Measurements from ENCODE around the gene COG5.
"Not testable (repeated sequence)": the region's sequence is repeated elsewhere in the genome, so short reads cannot be mapped to it uniquely, and the experiment has no call there.

The COG5 gene

GRCh38 chr7:107220806-107221205 lies 342.9 kb downstream of the COG5 start:
- not testable (repeated sequence) for H3K14ac ChIP-seq (ENCODE audit: low read length in 2 of 2); H2BK15ac ChIP-seq (ENCODE audit: low read depth, poor library complexity, severe bottlenecking); H3K4me3 ChIP-seq (ENCODE audit: insufficient read depth in 1 of 2, low read depth in 1 of 2, low read length in 2 of 2); H3K4ac ChIP-seq (ENCODE audit: low read depth in 1 of 2, low read length in 2 of 2); H2AK5ac ChIP-seq (ENCODE audit: low read length, severe bottlenecking); H2BK5ac ChIP-seq (ENCODE audit: low read depth, low read length, poor library complexity, severe bottlenecking); H3K27ac ChIP-seq (ENCODE audit: low read length, poor library complexity, severe bottlenecking); H3K4me2 ChIP-seq (ENCODE audit: low read length, poor library complexity, severe bottlenecking); H4K8ac ChIP-seq (ENCODE audit: low read length); H3K9ac ChIP-seq (ENCODE audit: low read length); H2BK12ac ChIP-seq (ENCODE audit: low read length in 2 of 2); H3K18ac ChIP-seq (ENCODE audit: low read depth in 1 of 2, low read length in 2 of 2); H3K9me3 ChIP-seq (ENCODE audit: control insufficient read depth, low read length); H3K79me1 ChIP-seq (replicated peaks; ENCODE audit: low read length, poor library complexity, severe bottlenecking); H3K36me3 ChIP-seq (ENCODE audit: control insufficient read depth in 1 of 2, insufficient read depth in 2 of 2, low read depth in 1 of 2, low read length in 2 of 2); H2BK120ac ChIP-seq (ENCODE audit: low read depth, low read length); H3K4me1 ChIP-seq (ENCODE audit: control insufficient read depth, insufficient read depth, low read depth, low read length); H4K91ac ChIP-seq (ENCODE audit: low read length); H3K27me3 ChIP-seq (ENCODE audit: control insufficient read depth in 1 of 2, insufficient read depth in 1 of 2, low read length in 2 of 2); DNase-seq; H3K23ac ChIP-seq (ENCODE audit: low read length in 2 of 2); H2AFZ ChIP-seq (ENCODE audit: low read depth, low read length)
- WGBS, result 98% methylated on average over 4 of the region's 6 CpGs

GRCh38 chr7:107220356-107220755 lies 343.4 kb downstream of the COG5 start:
- no peak overlapping the region for H3K4me3 ChIP-seq (ENCODE audit: insufficient read depth in 1 of 2, low read depth in 1 of 2, low read length in 2 of 2)
- H2BK12ac ChIP-seq (ENCODE audit: low read length in 2 of 2), result no peak overlapping the region
- no peak for DNase-seq
- no peak overlapping the region for H3K4ac ChIP-seq (ENCODE audit: low read depth in 1 of 2, low read length in 2 of 2)
- H4K91ac ChIP-seq (ENCODE audit: low read length), result no peak overlapping the region
- no peak overlapping the region for H3K14ac ChIP-seq (ENCODE audit: low read length in 2 of 2)
- no peak overlapping the region for H2BK120ac ChIP-seq (ENCODE audit: low read depth, low read length)
- H3K9me3 ChIP-seq (ENCODE audit: control insufficient read depth, low read length), result no peaks in the 10 kb centered on the region
- H3K23ac ChIP-seq (ENCODE audit: low read length in 2 of 2), result no peak overlapping the region
- no peak overlapping the region for H3K27ac ChIP-seq (ENCODE audit: low read length, poor library complexity, severe bottlenecking)
- H3K9ac ChIP-seq (ENCODE audit: low read length), result no peak overlapping the region
- H3K4me2 ChIP-seq (ENCODE audit: low read length, poor library complexity, severe bottlenecking), result no peak overlapping the region
- no peaks in the 10 kb centered on the region for H3K27me3 ChIP-seq (ENCODE audit: control insufficient read depth in 1 of 2, insufficient read depth in 1 of 2, low read length in 2 of 2)
- 96% methylated on average over 4 of the region's 5 CpGs for WGBS
- H3K18ac ChIP-seq (ENCODE audit: low read depth in 1 of 2, low read length in 2 of 2), result no peak overlapping the region
- H3K4me1 ChIP-seq (ENCODE audit: control insufficient read depth, insufficient read depth, low read depth, low read length), result no peaks in the 10 kb centered on the region
- H4K8ac ChIP-seq (ENCODE audit: low read length), result no peak overlapping the region
- H2BK15ac ChIP-seq (ENCODE audit: low read depth, poor library complexity, severe bottlenecking), result no peak overlapping the region
- peaks cover 0 to under 1% of the 10 kb centered on the region in 2 experiments for H3K36me3 ChIP-seq (ENCODE audit: control insufficient read depth in 1 of 2, insufficient read depth in 2 of 2, low read depth in 1 of 2, low read length in 2 of 2)
- H2AK5ac ChIP-seq (ENCODE audit: low read length, severe bottlenecking), result no peak overlapping the region
- H2BK5ac ChIP-seq (ENCODE audit: low read depth, low read length, poor library complexity, severe bottlenecking), result no peak overlapping the region
- H2AFZ ChIP-seq (ENCODE audit: low read depth, low read length), result no peak overlapping the region
- H3K79me1 ChIP-seq (replicated peaks; ENCODE audit: low read length, poor library complexity, severe bottlenecking), result peaks cover 4% of the 10 kb centered on the region

GRCh38 chr7:107219563-107220244 lies 344.0 kb downstream of the COG5 start:
- Histone ChIP-seq H3K27me3 (ENCODE audit: control insufficient read depth in 1 of 2, insufficient read depth in 1 of 2, low read length in 2 of 2) (no peaks in the 10 kb centered on the region), H4K91ac (ENCODE audit: low read length) (no peak overlapping the region), H3K79me1 (replicated peaks; ENCODE audit: low read length, poor library complexity, severe bottlenecking) (peaks cover 5% of the 10 kb centered on the region), H3K4ac (ENCODE audit: low read depth in 1 of 2, low read length in 2 of 2) (no peak overlapping the region), H3K4me1 (ENCODE audit: control insufficient read depth, insufficient read depth, low read depth, low read length) (no peaks in the 10 kb centered on the region), H2AFZ (ENCODE audit: low read depth, low read length) (no peak overlapping the region), H4K8ac (ENCODE audit: low read length) (no peak overlapping the region), H2AK5ac (ENCODE audit: low read length, severe bottlenecking) (no peak overlapping the region), H3K9me3 (ENCODE audit: control insufficient read depth, low read length) (peaks cover 4% of the 10 kb centered on the region), H2BK12ac (ENCODE audit: low read length in 2 of 2) (no peak overlapping the region), H2BK120ac (ENCODE audit: low read depth, low read length) (no peak overlapping the region), H3K27ac (ENCODE audit: low read length, poor library complexity, severe bottlenecking) (no peak overlapping the region), H3K23ac (ENCODE audit: low read length in 2 of 2) (no peak overlapping the region), H2BK5ac (ENCODE audit: low read depth, low read length, poor library complexity, severe bottlenecking) (no peak overlapping the region), H3K36me3 (ENCODE audit: control insufficient read depth in 1 of 2, insufficient read depth in 2 of 2, low read depth in 1 of 2, low read length in 2 of 2) (no peaks in the 10 kb centered on the region), H3K4me3 (ENCODE audit: insufficient read depth in 1 of 2, low read depth in 1 of 2, low read length in 2 of 2) (no peak overlapping the region), H3K18ac (ENCODE audit: low read depth in 1 of 2, low read length in 2 of 2) (no peak overlapping the region), H2BK15ac (ENCODE audit: low read depth, poor library complexity, severe bottlenecking) (no peak overlapping the region), H3K14ac (ENCODE audit: low read length in 2 of 2) (no peak overlapping the region), H3K9ac (ENCODE audit: low read length) (no peak overlapping the region), H3K4me2 (ENCODE audit: low read length, poor library complexity, severe bottlenecking) (no peak overlapping the region)
- DNase-seq, result no peak
- WGBS, result no CpG with 5 or more reads among the region's 2 CpGs

- H3K9me3 ChIP-seq (ENCODE audit: control insufficient read depth, low read length), result peaks cover 4% of the 10 kb centered on the region
- no peak overlapping the region for H2AFZ ChIP-seq (ENCODE audit: low read depth, low read length)
- H3K9ac ChIP-seq (ENCODE audit: low read length), result no peak overlapping the region
- no peaks in the 10 kb centered on the region for H3K27me3 ChIP-seq (ENCODE audit: control insufficient read depth in 1 of 2, insufficient read depth in 1 of 2, low read length in 2 of 2)
- no peak overlapping the region for H3K23ac ChIP-seq (ENCODE audit: low read length in 2 of 2)
- no peak for DNase-seq
- no peak overlapping the region for H3K4ac ChIP-seq (ENCODE audit: low read depth in 1 of 2, low read length in 2 of 2)
- no peak overlapping the region for H2BK12ac ChIP-seq (ENCODE audit: low read length in 2 of 2)
- no peak overlapping the region for H4K8ac ChIP-seq (ENCODE audit: low read length)
- H2BK120ac ChIP-seq (ENCODE audit: low read depth, low read length), result no peak overlapping the region
- H3K27ac ChIP-seq (ENCODE audit: low read length, poor library complexity, severe bottlenecking), result no peak overlapping the region
- no peak overlapping the region for H4K91ac ChIP-seq (ENCODE audit: low read length)
- peaks cover 10 to 21% of the 10 kb centered on the region in 2 experiments for H3K36me3 ChIP-seq (ENCODE audit: control insufficient read depth in 1 of 2, insufficient read depth in 2 of 2, low read depth in 1 of 2, low read length in 2 of 2)
- no peak overlapping the region for H2AK5ac ChIP-seq (ENCODE audit: low read length, severe bottlenecking)
- H3K4me1 ChIP-seq (ENCODE audit: control insufficient read depth, insufficient read depth, low read depth, low read length), result no peaks in the 10 kb centered on the region
- H3K18ac ChIP-seq (ENCODE audit: low read depth in 1 of 2, low read length in 2 of 2), result no peak overlapping the region
- H3K4me2 ChIP-seq (ENCODE audit: low read length, poor library complexity, severe bottlenecking), result no peak overlapping the region
- no peak overlapping the region for H3K14ac ChIP-seq (ENCODE audit: low read length in 2 of 2)
- no peak overlapping the region for H2BK5ac ChIP-seq (ENCODE audit: low read depth, low read length, poor library complexity, severe bottlenecking)
- peaks cover 12% of the 10 kb centered on the region for H3K79me1 ChIP-seq (replicated peaks; ENCODE audit: low read length, poor library complexity, severe bottlenecking)
- H2BK15ac ChIP-seq (ENCODE audit: low read depth, poor library complexity, severe bottlenecking), result no peak overlapping the region
- H3K4me3 ChIP-seq (ENCODE audit: insufficient read depth in 1 of 2, low read depth in 1 of 2, low read length in 2 of 2), result no peak overlapping the region
Observed at GRCh38 chr7:107213945-107214344, 349.8 kb downstream of the COG5 start.

All from mesenchymal stem cell (in vitro differentiated cells and primary cell).